Measurements from ENCODE around the gene TFB1M.

TFB1M gene

DNA sequence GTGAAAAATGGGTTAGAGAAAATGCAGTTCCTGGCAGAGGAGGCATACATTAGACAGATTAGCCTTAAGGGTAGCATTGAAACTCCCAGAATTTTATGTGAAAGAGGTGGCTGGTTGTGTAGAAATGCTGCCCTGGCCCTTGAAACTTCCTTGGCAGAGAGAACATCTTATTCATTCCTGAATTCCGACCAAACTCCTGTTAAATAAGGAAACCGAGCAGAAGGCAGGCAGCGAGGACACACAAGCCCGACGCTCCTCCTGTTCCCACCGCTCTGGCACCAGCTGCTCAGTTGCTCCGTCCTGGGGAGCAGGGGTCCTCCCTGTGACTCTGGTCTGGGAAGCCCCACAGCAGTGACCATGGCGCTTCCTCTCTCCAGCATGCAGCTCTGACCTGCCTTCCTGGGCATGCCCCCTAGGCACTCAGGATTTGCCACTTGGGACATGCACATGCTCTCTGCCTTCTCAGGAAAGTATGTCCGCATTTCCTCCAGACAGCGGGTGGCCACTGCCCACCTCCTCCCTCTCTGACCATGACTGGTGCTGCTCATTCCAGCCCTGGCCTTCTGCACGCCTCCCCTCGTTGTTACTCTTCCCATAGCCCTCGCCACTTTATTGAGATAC lies 85.6 kb downstream of the TFB1M start:
- TF ChIP-seq YY1 (IDR thresholded peaks at IDR 0.05; ENCODE audit: insufficient read depth, insufficient read length), result no peak
- no peak for TF ChIP-seq ZNF274 (IDR thresholded peaks at IDR 0.05; ENCODE audit: low read depth, low read length)
- no peak for TF ChIP-seq SUZ12 (IDR thresholded peaks at IDR 0.05; ENCODE audit: extremely low read depth, insufficient read depth, insufficient read length)
- H3K4me3 ChIP-seq (ENCODE audit: insufficient read length, low read depth), result no peak overlapping the region
- H3K36me3 ChIP-seq (ENCODE audit: insufficient read depth, insufficient read length, low read length), result peaks cover 14% of the 10 kb centered on the region
- no peaks in the 10 kb centered on the region for H3K27me3 ChIP-seq (ENCODE audit: insufficient read depth, insufficient read length)
- H3K9ac ChIP-seq (ENCODE audit: insufficient read length, low read depth), result no peak overlapping the region
- H3K9me3 ChIP-seq (ENCODE audit: insufficient read depth, low read length), result no peaks in the 10 kb centered on the region; the same call in 1 of the 2 replicates
- no peak for DNase-seq (ENCODE audit: low read depth, low spot score)
- no peaks in the 10 kb centered on the region for H3K4me1 ChIP-seq (ENCODE audit: insufficient read depth, insufficient read length)

DNA sequence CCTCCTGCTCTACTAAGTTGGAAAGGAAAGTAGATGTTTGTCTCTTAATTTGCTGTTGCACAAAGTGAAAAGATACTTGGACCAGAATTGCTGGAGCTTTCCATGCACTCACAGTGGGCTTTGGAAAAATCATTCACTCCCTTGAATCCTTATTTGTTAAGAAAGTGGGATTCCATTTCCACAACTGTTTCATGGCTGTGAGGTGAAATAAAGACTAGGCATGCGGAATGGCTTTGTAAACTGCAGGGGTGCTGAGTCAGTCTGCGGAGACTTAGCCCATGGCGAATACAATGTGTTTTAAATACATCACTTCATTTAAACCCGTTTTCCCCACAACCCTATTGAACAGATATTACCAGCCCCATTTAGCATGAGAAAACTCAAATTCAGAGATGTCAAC lies 87.2 kb downstream of the TFB1M start:
- TF ChIP-seq ZNF274 (IDR thresholded peaks at IDR 0.05; ENCODE audit: low read depth, low read length) (no peak), YY1 (IDR thresholded peaks at IDR 0.05; ENCODE audit: insufficient read depth, insufficient read length) (no peak), SUZ12 (IDR thresholded peaks at IDR 0.05; ENCODE audit: extremely low read depth, insufficient read depth, insufficient read length) (no peak)
- Histone ChIP-seq H3K9ac (ENCODE audit: insufficient read length, low read depth) (no peak overlapping the region), H3K9me3 (ENCODE audit: insufficient read depth, low read length) (no peaks in the 10 kb centered on the region; the same call in 1 of the 2 replicates)

GRCh38 chr6:155224618-155225017 lies 89.7 kb downstream of the TFB1M start:
- TF ChIP-seq YY1 (IDR thresholded peaks at IDR 0.05; ENCODE audit: insufficient read depth, insufficient read length), result no peak
- no peaks in the 10 kb centered on the region for H3K4me1 ChIP-seq (ENCODE audit: insufficient read depth, insufficient read length)
- no peaks in the 10 kb centered on the region; the same call in 1 of the 2 replicates for H3K9me3 ChIP-seq (ENCODE audit: insufficient read depth, low read length)
- H3K27me3 ChIP-seq (ENCODE audit: insufficient read depth, insufficient read length), result no peaks in the 10 kb centered on the region
- H3K9ac ChIP-seq (ENCODE audit: insufficient read length, low read depth), result no peak overlapping the region
- H3K36me3 ChIP-seq (ENCODE audit: insufficient read depth, insufficient read length, low read length), result peaks cover 18% of the 10 kb centered on the region
- no peak for DNase-seq (ENCODE audit: low read depth, low spot score)
- no peak overlapping the region for H3K4me3 ChIP-seq (ENCODE audit: insufficient read length, low read depth)

More for the DNA sequence above, 87.2 kb downstream of the TFB1M start:
- DNase-seq (ENCODE audit: low read depth, low spot score), result no peak
- no peaks in the 10 kb centered on the region for H3K4me1 ChIP-seq (ENCODE audit: insufficient read depth, insufficient read length)
- H3K36me3 ChIP-seq (ENCODE audit: insufficient read depth, insufficient read length, low read length), result peaks cover 14% of the 10 kb centered on the region
- no peak overlapping the region for H3K4me3 ChIP-seq (ENCODE audit: insufficient read length, low read depth)
- no peaks in the 10 kb centered on the region for H3K27me3 ChIP-seq (ENCODE audit: insufficient read depth, insufficient read length)

- Histone ChIP-seq H3K9me3 (ENCODE audit: insufficient read depth, low read length) (no peaks in the 10 kb centered on the region; the same call in 1 of the 2 replicates), H3K4me3 (ENCODE audit: insufficient read length, low read depth) (no peak overlapping the region), H3K36me3 (ENCODE audit: insufficient read depth, insufficient read length, low read length) (peaks cover 18% of the 10 kb centered on the region), H3K27me3 (ENCODE audit: insufficient read depth, insufficient read length) (no peaks in the 10 kb centered on the region), H3K9ac (ENCODE audit: insufficient read length, low read depth) (no peak overlapping the region), H3K4me1 (ENCODE audit: insufficient read depth, insufficient read length) (no peaks in the 10 kb centered on the region)
- TF ChIP-seq SUZ12 (IDR thresholded peaks at IDR 0.05; ENCODE audit: extremely low read depth, insufficient read depth, insufficient read length) (no peak), YY1 (IDR thresholded peaks at IDR 0.05; ENCODE audit: insufficient read depth, insufficient read length) (no peak), ZNF274 (IDR thresholded peaks at IDR 0.05; ENCODE audit: low read depth, low read length) (no peak)
- DNase-seq (ENCODE audit: low read depth, low spot score), result no peak
These were observed 90.4 kb downstream of the TFB1M start for GRCh38 chr6:155223646-155224451.

DNA sequence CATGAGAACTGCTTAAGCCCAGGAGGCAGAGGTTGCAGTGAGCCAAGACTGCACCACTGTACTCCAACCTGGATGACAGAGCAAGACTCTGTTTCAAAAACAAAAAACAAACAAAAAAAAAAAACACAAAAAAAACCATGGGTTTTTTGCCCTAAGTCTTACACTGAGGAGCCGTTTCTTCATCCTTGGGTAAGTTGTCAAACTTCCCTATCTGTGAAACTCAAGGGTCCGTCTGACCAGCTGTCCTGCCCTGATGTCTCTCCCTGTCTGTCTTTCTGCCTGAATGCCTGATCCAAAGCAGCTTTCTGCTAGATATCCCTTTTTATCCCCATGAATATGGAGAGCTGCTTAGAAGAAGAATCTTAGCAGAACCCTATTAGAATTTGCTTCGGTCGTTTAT lies 91.8 kb downstream of the TFB1M start:
- no peaks in the 10 kb centered on the region for H3K9me3 ChIP-seq (ENCODE audit: insufficient read depth, low read length)
- no peak overlapping the region for H3K9ac ChIP-seq (ENCODE audit: insufficient read length, low read depth)
- H3K36me3 ChIP-seq (ENCODE audit: insufficient read depth, insufficient read length, low read length), result peaks cover 23% of the 10 kb centered on the region
- no peaks in the 10 kb centered on the region for H3K4me1 ChIP-seq (ENCODE audit: insufficient read depth, insufficient read length)
- TF ChIP-seq YY1 (IDR thresholded peaks at IDR 0.05; ENCODE audit: insufficient read depth, insufficient read length), result no peak
- TF ChIP-seq ZNF274 (IDR thresholded peaks at IDR 0.05; ENCODE audit: low read depth, low read length), result no peak
- no peak for TF ChIP-seq SUZ12 (IDR thresholded peaks at IDR 0.05; ENCODE audit: extremely low read depth, insufficient read depth, insufficient read length)
- DNase-seq (ENCODE audit: low read depth, low spot score), result no peak
- no peak overlapping the region for H3K4me3 ChIP-seq (ENCODE audit: insufficient read length, low read depth)
- H3K27me3 ChIP-seq (ENCODE audit: insufficient read depth, insufficient read length), result no peaks in the 10 kb centered on the region

GRCh38 chr6:155221086-155221485 lies 93.2 kb downstream of the TFB1M start:
- Histone ChIP-seq H3K4me1 (ENCODE audit: insufficient read depth, insufficient read length) (no peaks in the 10 kb centered on the region), H3K27me3 (ENCODE audit: insufficient read depth, insufficient read length) (no peaks in the 10 kb centered on the region), H3K9me3 (ENCODE audit: insufficient read depth, low read length) (no peaks in the 10 kb centered on the region), H3K9ac (ENCODE audit: insufficient read length, low read depth) (no peak overlapping the region), H3K36me3 (ENCODE audit: insufficient read depth, insufficient read length, low read length) (peaks cover 22% of the 10 kb centered on the region), H3K4me3 (ENCODE audit: insufficient read length, low read depth) (no peak overlapping the region)
- no peak for DNase-seq (ENCODE audit: low read depth, low spot score)
- TF ChIP-seq ZNF274 (IDR thresholded peaks at IDR 0.05; ENCODE audit: low read depth, low read length) (no peak), YY1 (IDR thresholded peaks at IDR 0.05; ENCODE audit: insufficient read depth, insufficient read length) (no peak), SUZ12 (IDR thresholded peaks at IDR 0.05; ENCODE audit: extremely low read depth, insufficient read depth, insufficient read length) (no peak)

DNA sequence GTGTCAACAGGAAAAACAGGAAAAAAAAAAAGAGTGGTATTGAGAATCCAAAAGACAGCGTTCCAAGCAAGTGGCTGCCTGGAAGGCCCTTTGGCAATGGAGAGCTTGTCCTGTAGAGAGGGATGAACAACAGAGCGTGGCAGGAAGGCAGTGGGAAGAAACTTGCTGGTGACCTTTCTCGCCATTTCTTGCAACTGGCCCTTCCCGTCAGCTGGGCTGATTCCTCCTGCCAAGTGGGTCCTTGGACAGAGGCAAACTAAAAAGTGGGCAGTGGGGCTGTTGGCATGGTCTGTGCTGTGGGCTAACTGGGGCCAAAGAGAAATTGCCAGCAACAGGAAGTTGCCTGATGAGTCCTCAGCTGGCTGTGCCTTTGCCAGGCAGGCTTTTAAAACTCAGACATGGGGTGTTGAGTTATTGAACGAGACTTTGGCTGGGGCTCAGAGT lies 94.4 kb downstream of the TFB1M start:
- Histone ChIP-seq H3K27me3 (ENCODE audit: insufficient read depth, insufficient read length) (no peaks in the 10 kb centered on the region), H3K4me1 (ENCODE audit: insufficient read depth, insufficient read length) (no peaks in the 10 kb centered on the region), H3K9me3 (ENCODE audit: insufficient read depth, low read length) (no peaks in the 10 kb centered on the region), H3K9ac (ENCODE audit: insufficient read length, low read depth) (no peak overlapping the region), H3K4me3 (ENCODE audit: insufficient read length, low read depth) (no peak overlapping the region), H3K36me3 (ENCODE audit: insufficient read depth, insufficient read length, low read length) (peaks cover 17% of the 10 kb centered on the region)
- no peak for TF ChIP-seq SUZ12 (IDR thresholded peaks at IDR 0.05; ENCODE audit: extremely low read depth, insufficient read depth, insufficient read length)
- TF ChIP-seq ZNF274 (IDR thresholded peaks at IDR 0.05; ENCODE audit: low read depth, low read length), result no peak
- TF ChIP-seq YY1 (IDR thresholded peaks at IDR 0.05; ENCODE audit: insufficient read depth, insufficient read length), result no peak
- no peak for DNase-seq (ENCODE audit: low read depth, low spot score)
